ENCODE results near the gene SIAH1. TPM values are rescaled to one million over a fixed set of nuclear protein-coding genes. Genes with fewer than 3 reads are reported as not detected.

The SIAH1 gene
- total and polyA plus RNA-seq, 2 of the 8 experiments (the other 6 are each of a cell fraction or from before 2014, with no cell fraction given), result 19.5 to 33.9 TPM

- no peak overlapping the region for H2BK5ac ChIP-seq (ENCODE audit: low read depth, low read length)
- H4K20me1 ChIP-seq (replicated peaks in 1 of 2; ENCODE audit: control insufficient read depth in 1 of 2, insufficient read depth in 2 of 2, low read length in 2 of 2), result peaks cover 10 to 23% of the 10 kb centered on the region in 2 experiments
- no peak overlapping the region for H3K14ac ChIP-seq (ENCODE audit: insufficient read length)
- no peak overlapping the region for H3K18ac ChIP-seq (ENCODE audit: extremely low read depth, low read length)
- no peak overlapping the region; the same call in 1 of the 2 replicates for H4K8ac ChIP-seq (ENCODE audit: extremely low read depth, insufficient read depth, low read length)
- H3K36me3 ChIP-seq (ENCODE audit: control insufficient read depth in 2 of 4, insufficient read depth in 4 of 4, low read length in 3 of 4), result peaks cover 0 to 13% (median 1%) of the 10 kb centered on the region in 4 experiments; a peak in 3 of 8 replicates
- no peak overlapping the region for H3K4me2 ChIP-seq (ENCODE audit: insufficient read depth in 1 of 2, low read depth in 2 of 2, low read length in 2 of 2)
- no peak overlapping the region for H4K91ac ChIP-seq (replicated peaks; ENCODE audit: insufficient read length, low read length)
- DNase-seq (ENCODE audit: low read depth in 1 of 2, low spot score in 2 of 2) (no peak), FAIRE-seq (no peak)
- H3K9me3 ChIP-seq (ENCODE audit: insufficient read depth in 2 of 2, low read depth in 1 of 2, low read length in 1 of 2), result no peaks in the 10 kb centered on the region
- no peak overlapping the region for H2BK15ac ChIP-seq (ENCODE audit: low read length)
- H3K4me3 ChIP-seq (ENCODE audit: extremely low read depth in 1 of 4, insufficient read depth in 2 of 4, low read depth in 3 of 4, low read length in 4 of 4), result no peak overlapping the region
- H3K27ac ChIP-seq (ENCODE audit: low read depth, low read length), result no peak overlapping the region
- no peak overlapping the region for H2BK20ac ChIP-seq (ENCODE audit: low read length)
- POLR2A ChIA-PET (ENCODE audit: partially characterized antibody), result interaction anchor here (1.1 to 1.8 kb wide), 3 partner anchors 9 to 19 kb away, joined by 3 to 8 read pairs (median 4); no protein-coding TSS in a partner anchor
- CTCF ChIA-PET (ENCODE audit: partially characterized antibody), result interaction anchor here (0.7 to 2.3 kb wide), 2 partner anchors 165 to 196 kb away, joined by 3 to 12 read pairs; no protein-coding TSS in a partner anchor
- peaks cover 3% of the 10 kb centered on the region; the same call in 1 of the 2 replicates for H3K23me2 ChIP-seq (ENCODE audit: low read depth, low read length)
- whole genome bisulfite sequencing, 2 experiments (ENCODE audit: extremely low coverage in 1 of 2, insufficient coverage in 1 of 2, insufficient read length in 1 of 2, insufficient replicate concordance in 2 of 2, low coverage in 1 of 2, low lambda C conversion rate in 2 of 2, missing lambda C conversion rate in 1 of 2), result 89 to 100% methylated on average over 1 to 3 of the region's 3 CpGs
- H4K5ac ChIP-seq (ENCODE audit: insufficient read length, low read depth, low read length), result no peak overlapping the region
- H3K4me1 ChIP-seq (replicated peaks in 1 of 4; ENCODE audit: control insufficient read depth in 3 of 4, insufficient read depth in 4 of 4, low read length in 3 of 4), result peaks cover 2 to 11% (median 6%) of the 10 kb centered on the region in 4 experiments; a peak in 3 of 7 replicates
- H3K56ac ChIP-seq (replicated peaks; ENCODE audit: insufficient read length, low read depth, low read length), result no peak overlapping the region
- no peaks in the 10 kb centered on the region for H3K27me3 ChIP-seq (replicated peaks in 1 of 4; ENCODE audit: control insufficient read depth in 3 of 4, extremely low read depth in 1 of 4, insufficient read depth in 3 of 4, low read length in 3 of 4)
- H2AFZ ChIP-seq (ENCODE audit: low read length), result no peak overlapping the region
- no peak overlapping the region for H3K9ac ChIP-seq (replicated peaks in 1 of 4; ENCODE audit: extremely low read depth in 1 of 4, low read depth in 3 of 4, low read length in 3 of 4)
- H3K79me1 ChIP-seq (ENCODE audit: low read depth, low read length), result peaks cover 15% of the 10 kb centered on the region
- no peak overlapping the region for H2BK120ac ChIP-seq (replicated peaks; ENCODE audit: low read depth, low read length)
- H3K23ac ChIP-seq (ENCODE audit: insufficient read length), result no peak overlapping the region
- no peak overlapping the region for H2AK5ac ChIP-seq (ENCODE audit: low read depth, low read length)
- H2BK12ac ChIP-seq (ENCODE audit: low read depth, low read length), result no peak overlapping the region
- no peak overlapping the region for H3K4ac ChIP-seq (replicated peaks; ENCODE audit: insufficient read length, low read depth, low read length)
- peaks cover 36 to 92% of the 10 kb centered on the region in 2 experiments for H3K79me2 ChIP-seq (ENCODE audit: control insufficient read depth in 1 of 2, insufficient read depth in 2 of 2, low read length in 2 of 2)
- TF ChIP-seq GABPA (IDR thresholded peaks at IDR 0.05; ENCODE audit: borderline replicate concordance, insufficient read depth, low read length) (no peak), EGR1 (IDR thresholded peaks at IDR 0.05; ENCODE audit: borderline replicate concordance, low read depth, low read length) (no peak), TCF12 (IDR thresholded peaks at IDR 0.05; ENCODE audit: low read depth, low read length) (no peak), CEBPB (IDR thresholded peaks at IDR 0.05; ENCODE audit: low read depth, low read length) (no peak)
Measured at GRCh38 chr16:48361012-48361411, 24.2 kb downstream of the SIAH1 start.

All from H1 (cell line).